GM23248 (cell line): Measurements from ENCODE around the gene NPHP4.

Experiments
- EZH2 ChIP-seq: fragments of 200-600 bp; sonication (generic); IDR thresholded peaks from 2 replicates; pipeline ENCODE4 v1.6.1; 2018; ENCODE audit warnings: antibody characterized with exemption, mild to moderate bottlenecking; ENCODE audit not compliant: insufficient read depth, poor library complexity, severe bottlenecking
- EZH2phosphoT487 ChIP-seq: fragments of 200-600 bp; sonication (generic); IDR thresholded peaks from 2 replicates; pipeline ENCODE4 v1.6.1; 2018; ENCODE audit warnings: antibody characterized with exemption, moderate library complexity, mild to moderate bottlenecking, low read depth; ENCODE audit not compliant: insufficient read depth

GRCh38 chr1:5993556-5994491 lies 1.6 kb upstream of the NPHP4 start:
- no peak for TF ChIP-seq EZH2
- TF ChIP-seq EZH2phosphoT487 = no peak
